DOHH2 (cell line): ENCODE measurements around the gene RBM33.
A peak's percentile ranks its signal among the peaks of the same experiment; 100 is the strongest.

ENCODE experiments used
- H3F3A ChIP-seq: fragments of 200-600 bp; sonication (generic), shearing (Covaris generic); 2 replicates; pipeline ENCODE4 v1.6.0; 2016; ENCODE audit warnings: antibody characterized with exemption, mild to moderate bottlenecking; ENCODE audit not compliant: control insufficient read depth, insufficient read depth
- H3K27ac ChIP-seq: fragments of 200-600 bp; sonication (generic); 2 replicates; pipeline ENCODE4 v1.5.1; 2014; ENCODE audit warnings: low read depth, mild to moderate bottlenecking, low read length, moderate library complexity
- H3K27me3 ChIP-seq: fragments of 200-600 bp; sonication (generic); 2 replicates; pipeline ENCODE4 v1.6.1; 2014; ENCODE audit warnings: mild to moderate bottlenecking, low read length, mixed read lengths; ENCODE audit not compliant: control insufficient read depth
- H3K36me3 ChIP-seq: fragments of 200-600 bp; sonication (generic); 2 replicates; pipeline ENCODE4 v1.6.1; 2014; ENCODE audit warnings: mild to moderate bottlenecking, low read length, moderate library complexity, mixed read lengths; ENCODE audit not compliant: control insufficient read depth
- H3K4me1 ChIP-seq: fragments of 200-600 bp; sonication (generic); 2 replicates; pipeline ENCODE4 v1.6.1; 2014; ENCODE audit warnings: mild to moderate bottlenecking, low read length, mixed read lengths; ENCODE audit not compliant: control insufficient read depth
- H3K4me2 ChIP-seq: fragments of 200-600 bp; sonication (generic); 2 replicates; pipeline ENCODE4 v1.6.0; 2014; ENCODE audit warnings: mild to moderate bottlenecking, low read length, moderate library complexity
- H3K4me3 ChIP-seq: fragments of 200-600 bp; sonication (generic); 2 replicates; pipeline ENCODE4 v1.5.1; 2014; ENCODE audit warnings: mild to moderate bottlenecking, low read length, mixed read lengths
- H3K79me2 ChIP-seq: fragments of 200-600 bp; sonication (generic); 2 replicates; pipeline ENCODE4 v1.6.1; 2014; ENCODE audit warnings: mild to moderate bottlenecking, low read length, mixed read lengths; ENCODE audit not compliant: control insufficient read depth
- H3K9me2 ChIP-seq: fragments of 200-600 bp; sonication (generic); replicated peaks from 2 replicates; pipeline ENCODE4 v1.6.1; 2014; ENCODE audit warnings: mild to moderate bottlenecking, low read length, mixed read lengths; ENCODE audit not compliant: control insufficient read depth
- H3K9me3 ChIP-seq: fragments of 200-600 bp; sonication (generic); 2 replicates; pipeline ENCODE4 v1.6.1; 2014; ENCODE audit warnings: antibody characterized with exemption, low read length, mixed read lengths; ENCODE audit not compliant: control insufficient read depth, insufficient read depth
- H4K20me1 ChIP-seq: fragments of 200-600 bp; sonication (generic); 2 replicates; pipeline ENCODE4 v1.6.0; 2014; ENCODE audit warnings: low read depth, mild to moderate bottlenecking, antibody characterized with exemption, low read length, moderate library complexity; ENCODE audit not compliant: control insufficient read depth, insufficient read depth
- CTCF ChIP-seq: fragments of 200-600 bp; sonication (generic); IDR thresholded peaks from one replicate; pipeline ENCODE4 v1.5.1; 2014; ENCODE audit warnings: antibody characterized with exemption, mild to moderate bottlenecking, low read depth, low read length; ENCODE audit not compliant: poor library complexity, severe bottlenecking
- EZH2phosphoT487 ChIP-seq: fragments of 200-600 bp; sonication (generic); IDR thresholded peaks from 2 replicates; pipeline ENCODE4 v1.6.1; 2017; ENCODE audit warnings: borderline replicate concordance, mild to moderate bottlenecking, antibody characterized with exemption, low read length, moderate library complexity, mixed read lengths

Gene RBM33

GRCh38 chr7:155762036-155762435 lies 117.6 kb downstream of the RBM33 start:
- no peaks in the 10 kb centered on the region for H3K27me3 ChIP-seq
- peaks cover 61% of the 10 kb centered on the region for H3K4me1 ChIP-seq
- no peaks in the 10 kb centered on the region for H3K9me2 ChIP-seq
- peaks cover 90% of the 10 kb centered on the region for H3K36me3 ChIP-seq
- H3K4me3 ChIP-seq: no peak overlapping the region
- H4K20me1 ChIP-seq: peaks cover 3% of the 10 kb centered on the region; the same call in 1 of the 2 replicates
- H3K4me2 ChIP-seq: 0 out of 2 replicates have a peak overlapping the region, but pooled peaks have one; percentile 90
- H3K79me2 ChIP-seq: peaks cover 92% of the 10 kb centered on the region
- TF ChIP-seq EZH2phosphoT487 (no peak), CTCF (no peak)
- H3K27ac ChIP-seq: peak overlapping the region; percentile 89
- H3K9me3 ChIP-seq: no peaks in the 10 kb centered on the region
- H3F3A ChIP-seq: peaks cover 10% of the 10 kb centered on the region

- H3K9me2 ChIP-seq: no peaks in the 10 kb centered on the region
- H3K27ac ChIP-seq: peak overlapping the region; percentile 89
- no peaks in the 10 kb centered on the region for H3K9me3 ChIP-seq
- H3F3A ChIP-seq: peaks cover 10% of the 10 kb centered on the region
- peaks cover 92% of the 10 kb centered on the region for H3K79me2 ChIP-seq
- TF ChIP-seq CTCF (no peak), EZH2phosphoT487 (no peak)
- no peaks in the 10 kb centered on the region for H3K27me3 ChIP-seq
- H3K4me3 ChIP-seq: peak overlapping the region; percentile 67; the same call in 1 of the 2 replicates
- H3K4me1 ChIP-seq: peaks cover 67% of the 10 kb centered on the region
- H4K20me1 ChIP-seq: peaks cover 2% of the 10 kb centered on the region; the same call in 1 of the 2 replicates
- peak overlapping the region; percentile 90 for H3K4me2 ChIP-seq
- H3K36me3 ChIP-seq: peaks cover 91% of the 10 kb centered on the region
These were observed 118.2 kb downstream of the RBM33 start for GRCh38 chr7:155762655-155763054.

- Histone ChIP-seq H3K79me2 (peaks cover 92% of the 10 kb centered on the region), H3K36me3 (peaks cover 91% of the 10 kb centered on the region)
These were observed 118.7 kb downstream of the RBM33 start for GRCh38 chr7:155763122-155763521.

More at GRCh38 chr7:155763122-155763521, 118.7 kb downstream of the RBM33 start:
- Histone ChIP-seq H3K4me2 (peak overlapping the region; percentile 90), H3K4me3 (peak overlapping the region; percentile 67), H3K27me3 (no peaks in the 10 kb centered on the region), H3F3A (peaks cover 10% of the 10 kb centered on the region), H4K20me1 (no peaks in the 10 kb centered on the region), H3K4me1 (peaks cover 71% of the 10 kb centered on the region), H3K27ac (peak overlapping the region; percentile 89), H3K9me3 (no peaks in the 10 kb centered on the region), H3K9me2 (no peaks in the 10 kb centered on the region)
- TF ChIP-seq EZH2phosphoT487: no peak
- no peak for TF ChIP-seq CTCF
